Embryonic facial prominence (tissue), 1 donor: Measurements from ENCODE around the gene CFH.
"Not testable (repeated sequence)": the region's sequence is repeated elsewhere in the genome, so short reads cannot be mapped to it uniquely, and the experiment has no call there.

Source experiments
- DNase-seq: peaks from one replicate; pipeline ENCODE4 v3.0.0-alpha.2; 2016; ENCODE audit errors: extremely low spot score

Gene CFH

GRCh38 chr1:196667131-196667530, 15.3 kb downstream of the CFH start:
- DNase-seq, result no peak

GRCh38 chr1:196669051-196669450, 17.2 kb downstream of the CFH start:
- DNase-seq, result no peak

- no peak for DNase-seq
These were observed 17.9 kb downstream of the CFH start for GRCh38 chr1:196669693-196670092.

GRCh38 chr1:196674908-196675307, 23.1 kb downstream of the CFH start:
- DNase-seq, result no peak

- no peak for DNase-seq
These were observed 26.1 kb downstream of the CFH start for GRCh38 chr1:196677781-196678509.

DNA sequence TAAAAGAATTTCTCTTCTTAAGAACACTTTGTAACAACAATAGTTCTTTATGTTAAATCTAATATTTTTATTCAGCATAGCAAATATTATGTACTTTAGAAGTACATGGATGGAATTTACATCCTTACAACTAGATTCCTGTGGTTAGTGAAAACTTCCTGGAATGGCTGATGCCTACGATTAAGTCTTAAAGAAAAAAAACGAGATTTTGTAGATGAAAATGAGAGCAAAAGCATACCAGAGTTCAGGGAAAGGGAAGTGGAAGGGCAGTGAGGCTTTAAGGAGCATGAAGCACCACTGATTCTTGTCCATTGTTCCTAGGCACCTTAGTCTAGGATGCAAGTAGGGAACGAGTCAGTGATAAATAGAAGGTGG, 26.7 kb downstream of the CFH start:
- no peak for DNase-seq

- DNase-seq, result no peak
These were observed 28.3 kb downstream of the CFH start for GRCh38 chr1:196680107-196680506.

DNA sequence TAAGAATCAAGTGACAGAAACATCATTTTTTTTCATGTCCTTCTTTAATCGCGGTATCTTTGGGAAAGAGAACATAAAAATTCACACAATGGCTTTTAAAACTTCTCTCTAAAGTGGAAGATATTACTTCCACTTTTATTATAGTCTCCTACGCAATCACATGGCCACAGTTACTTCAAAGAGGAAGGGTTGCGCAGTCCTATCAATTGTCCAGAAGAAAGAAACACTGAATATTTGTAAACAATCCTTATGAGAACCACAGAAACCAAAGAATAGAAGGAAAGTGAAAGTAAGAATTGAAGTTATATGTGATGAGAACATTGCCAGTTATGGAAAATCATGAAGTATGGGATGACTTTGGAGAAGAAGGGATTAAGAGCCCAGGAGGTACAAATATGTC, 32.6 kb downstream of the CFH start:
- no peak for DNase-seq

DNA sequence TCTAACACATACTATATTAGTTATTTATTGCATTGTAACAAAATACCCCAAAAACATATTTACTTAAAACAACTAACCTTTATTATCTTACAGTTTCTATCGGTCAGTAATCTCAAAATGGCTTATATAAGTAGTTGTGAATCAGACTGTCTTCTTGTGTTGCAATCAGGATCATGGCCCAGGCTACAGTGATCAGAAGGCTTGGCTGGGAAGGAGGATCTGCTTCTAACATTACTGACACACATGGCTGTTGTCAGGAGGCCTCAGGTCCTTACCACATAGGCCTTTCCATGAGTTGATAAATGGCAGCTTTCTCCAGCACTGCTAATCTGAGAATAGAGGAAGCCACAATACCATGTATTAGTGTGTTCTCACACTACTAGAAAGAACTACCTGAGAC, 33.7 kb downstream of the CFH start:
- DNase-seq, result no peak

GRCh38 chr1:196689001-196689400, 37.2 kb downstream of the CFH start:
- DNase-seq, result no peak

DNA sequence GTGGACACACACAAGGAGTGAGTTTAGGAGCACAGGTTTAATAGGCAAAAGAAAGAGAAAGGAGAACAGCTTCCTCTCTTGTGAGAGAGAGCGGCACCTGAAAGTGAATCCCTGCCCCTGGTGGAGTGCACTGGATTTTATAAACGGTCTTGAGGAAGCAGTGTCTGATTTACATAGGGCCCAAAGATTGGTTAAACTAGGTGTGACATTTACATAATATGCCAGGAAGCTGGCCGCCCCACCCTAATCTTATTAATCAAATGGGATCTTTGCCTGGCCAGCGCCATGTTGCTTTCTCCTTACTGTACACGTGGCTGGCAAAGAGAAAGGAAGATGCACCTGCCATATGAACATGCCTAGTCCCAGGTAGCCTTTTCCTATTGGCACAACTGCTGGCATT, 38.7 kb downstream of the CFH start:
- DNase-seq, result no peak

GRCh38 chr1:196698993-196699392, 47.1 kb downstream of the CFH start:
- DNase-seq, result no peak

GRCh38 chr1:196701144-196701543, 49.3 kb downstream of the CFH start:
- DNase-seq, result no peak

GRCh38 chr1:196709892-196710291, 58.0 kb downstream of the CFH start:
- not testable (repeated sequence) for DNase-seq

DNA sequence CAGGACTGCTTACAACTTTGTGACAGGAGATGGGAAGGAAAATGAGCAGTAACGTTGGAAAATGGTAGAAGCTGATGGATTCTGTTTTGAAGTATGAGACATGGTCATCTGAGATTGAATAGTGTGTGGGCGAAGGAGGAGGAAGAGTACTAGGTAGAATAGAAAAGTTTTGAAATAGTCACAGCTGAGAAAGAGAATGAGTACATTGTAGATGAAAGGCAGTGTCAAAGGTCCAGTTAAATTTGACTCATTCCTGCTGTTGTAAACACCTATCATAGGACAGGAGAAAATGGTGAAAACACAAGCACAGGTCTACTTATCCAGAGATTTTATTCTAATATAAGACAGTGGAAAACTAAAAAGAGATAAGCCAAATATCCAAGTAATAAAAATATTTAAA, 66.0 kb downstream of the CFH start:
- no peak for DNase-seq

DNA sequence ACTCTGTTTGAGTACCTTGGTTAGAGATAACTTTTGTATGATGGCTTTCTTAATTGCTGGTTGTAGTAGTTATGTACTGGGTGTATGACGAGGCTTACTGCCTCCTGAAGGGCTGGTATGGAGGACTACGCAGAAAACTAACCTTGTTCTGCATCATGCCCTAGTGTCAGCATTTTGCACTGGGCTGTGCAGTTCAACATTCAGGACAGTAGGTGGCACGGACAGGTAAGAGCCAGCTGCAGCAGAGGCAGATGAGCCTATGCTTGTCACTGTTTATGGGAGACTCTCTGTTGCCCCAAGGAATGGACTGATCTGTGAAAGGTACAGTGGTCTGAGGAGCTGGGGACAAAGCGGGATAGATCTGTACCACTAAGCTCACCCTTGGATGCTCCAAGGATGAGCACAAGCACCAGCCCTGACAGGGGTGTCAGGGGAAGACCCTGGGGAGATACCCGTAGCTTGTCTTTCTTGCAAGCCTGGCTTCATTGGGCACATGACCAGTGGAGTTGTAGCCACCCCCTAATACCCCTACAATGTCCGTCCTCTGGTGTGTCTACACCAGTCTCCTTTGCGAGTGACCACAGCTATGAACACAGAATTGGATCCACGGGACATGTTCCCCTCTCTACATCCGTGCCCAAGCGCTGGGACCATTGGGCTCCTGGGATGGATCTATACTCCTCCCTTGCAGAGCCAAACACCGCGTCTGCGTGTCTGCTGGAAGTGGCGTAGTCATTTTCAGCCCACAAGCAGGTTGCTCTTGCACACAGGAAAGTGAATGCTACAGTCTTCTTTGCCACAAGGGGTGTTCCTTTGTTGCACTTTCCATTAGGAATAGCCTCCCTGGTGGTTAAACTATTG, 71.7 kb downstream of the CFH start:
- no peak for DNase-seq

- no peak for DNase-seq
These were observed 80.7 kb downstream of the CFH start for GRCh38 chr1:196732526-196732925.

DNA sequence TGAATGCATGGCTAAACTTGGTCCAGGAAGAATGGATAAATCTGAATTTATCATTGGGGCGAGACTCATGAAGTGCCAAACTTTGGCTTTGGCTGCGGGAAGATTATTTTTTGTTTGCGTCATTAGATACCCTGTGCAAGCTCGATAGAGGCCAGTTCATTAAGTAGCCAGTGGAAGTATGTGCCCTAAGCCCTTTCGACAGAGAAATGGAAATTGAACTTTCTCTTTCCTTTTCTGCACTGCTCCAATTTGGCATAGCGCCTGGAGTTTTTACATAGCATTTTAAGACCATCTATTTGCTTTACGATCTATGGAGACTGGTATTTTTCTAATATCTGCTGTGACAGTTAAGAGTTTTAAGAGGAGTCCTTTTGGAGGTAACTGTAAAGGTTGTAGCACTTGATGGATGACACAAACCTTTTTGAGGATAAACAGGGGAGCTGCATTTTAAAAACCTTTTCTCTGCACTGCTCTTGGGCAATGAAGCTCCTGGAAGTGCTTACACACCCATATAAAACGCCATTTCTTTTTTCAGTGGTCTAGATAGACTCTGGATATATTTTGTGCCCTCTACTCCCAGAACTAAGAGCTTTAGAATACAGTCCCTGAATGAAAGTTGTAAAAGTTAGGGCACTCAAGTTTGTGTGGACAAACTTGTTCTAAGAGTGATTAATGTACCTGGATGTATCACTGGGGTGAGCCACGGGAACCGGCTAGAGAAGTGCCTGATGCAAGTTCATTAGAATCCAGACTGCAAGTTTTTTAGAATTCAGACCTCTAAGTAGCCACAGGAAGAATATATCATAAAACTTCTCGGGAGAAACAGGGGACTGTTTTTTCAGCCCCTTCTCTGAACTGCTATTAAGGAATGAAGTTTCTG, 81.5 kb downstream of the CFH start:
- no peak for DNase-seq

DNA sequence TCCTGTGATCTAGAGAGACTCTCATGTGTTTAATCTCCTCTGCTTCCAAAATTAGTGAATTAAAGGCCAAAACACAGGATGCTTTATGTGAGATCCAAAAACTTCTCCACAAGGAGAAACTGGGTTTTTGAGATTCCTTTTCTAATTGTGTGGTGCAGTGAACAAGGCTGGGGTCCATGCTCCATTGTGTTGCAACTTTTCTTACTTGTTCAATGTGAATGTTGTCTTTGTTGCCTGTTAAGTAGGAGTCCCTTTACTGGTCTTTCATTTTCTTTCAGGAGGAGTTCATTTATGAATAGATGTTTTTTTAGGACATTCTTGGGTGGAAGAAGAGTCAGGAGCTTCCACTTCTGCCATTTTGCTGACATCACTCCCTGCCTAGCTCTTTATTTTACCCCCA, 82.2 kb downstream of the CFH start:
- DNase-seq, result no peak

- DNase-seq, result no peak
These were observed 82.6 kb downstream of the CFH start for GRCh38 chr1:196734460-196734859.

DNA sequence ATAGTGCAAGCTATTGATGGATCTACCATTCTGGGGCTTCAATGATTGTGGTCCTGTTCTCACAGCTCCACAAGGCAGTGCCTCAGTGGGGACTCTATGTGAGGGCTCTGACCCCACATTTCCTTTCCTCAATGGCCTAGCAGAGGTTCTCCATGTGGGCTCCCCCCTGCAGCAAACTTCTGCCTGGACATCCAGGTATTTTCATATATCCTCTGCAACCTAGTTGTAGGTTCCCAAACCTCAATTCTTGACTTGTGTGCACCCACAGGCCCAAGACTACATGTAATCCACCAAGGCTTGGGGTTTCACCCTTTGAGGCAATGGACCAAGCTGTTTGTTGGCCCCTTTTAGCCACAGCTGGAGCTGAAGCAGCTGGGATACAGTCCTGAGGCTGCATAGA, 86.9 kb downstream of the CFH start:
- no peak for DNase-seq

- not testable (repeated sequence) for DNase-seq
These were observed 91.4 kb downstream of the CFH start for GRCh38 chr1:196743244-196743643.
